ENCODE measurements around the gene NFKBIB. TPM values are rescaled to one million over a fixed set of nuclear protein-coding genes. Genes with fewer than 3 reads are reported as not detected.

NFKBIB gene
- total RNA-seq, 1 experiment from 2014 or later, result 33.8 TPM

GRCh38 chr19:38904581-38905539, 5.1 kb downstream of the NFKBIB start:
- Mint-ChIP-seq H3K4me1 (peaks cover 8 to 10% of the 10 kb centered on the region in 2 experiments), H3K4me3 (no peak overlapping the region), H3K27ac (peak overlapping the region in 2 of 3 experiments; percentile 9 to 39; a peak in 1 of 7 replicates), H3K9me3 (peaks cover 0 to 3% of the 10 kb centered on the region in 2 experiments; a peak in 1 of 5 replicates), H3K27me3 (ENCODE audit: low read depth) (no peaks in the 10 kb centered on the region; the same call in 1 of the 2 replicates), H3K36me3 (ENCODE audit: insufficient read depth in 1 of 3, low read depth in 3 of 3) (peaks cover 13 to 37% (median 28%) of the 10 kb centered on the region in 3 experiments; a peak in 6 of 7 replicates)
- no peak overlapping the region for H2BK15ac ChIP-seq (ENCODE audit: low read depth, low read length)
- no peak overlapping the region for H4K91ac ChIP-seq (ENCODE audit: insufficient read length, low read depth, low read length)
- no peak overlapping the region for H4K5ac ChIP-seq (ENCODE audit: insufficient read length, low read depth, low read length)
- TF ChIP-seq CTCF (conservative IDR thresholded peaks at IDR 0.05), result no peak
- DNase-seq, result no peak
- H3K56ac ChIP-seq (ENCODE audit: insufficient read length, low read depth, low read length), result no peak overlapping the region
- H3K14ac ChIP-seq (ENCODE audit: insufficient read depth, low read length), result no peak overlapping the region
- no peaks in the 10 kb centered on the region for H3K9me3 ChIP-seq (ENCODE audit: control insufficient read depth, low read depth, low read length)
- no peak overlapping the region for H2AK5ac ChIP-seq (ENCODE audit: insufficient read length, low read length)
- no peak overlapping the region for H2BK12ac ChIP-seq (ENCODE audit: insufficient read length, low read depth, low read length)
- H3K79me1 ChIP-seq (ENCODE audit: insufficient read depth, low read depth, low read length, poor library complexity, severe bottlenecking), result no peaks in the 10 kb centered on the region
- no peak overlapping the region for H2BK5ac ChIP-seq (ENCODE audit: insufficient read length, low read length)
- no peaks in the 10 kb centered on the region for H3K27me3 ChIP-seq (ENCODE audit: insufficient read depth, low read length)
- no peak overlapping the region for H2BK20ac ChIP-seq (ENCODE audit: low read depth, low read length, poor library complexity, severe bottlenecking)
- no peak overlapping the region for H3K9ac ChIP-seq (ENCODE audit: extremely low read depth, insufficient read length, low read length)
- no peaks in the 10 kb centered on the region for H3K79me2 ChIP-seq (ENCODE audit: insufficient read depth, low read length)
- no peaks in the 10 kb centered on the region; the same call in 1 of the 2 replicates for H3K4me1 ChIP-seq (ENCODE audit: insufficient read depth, low read length)
- no peaks in the 10 kb centered on the region for H4K20me1 ChIP-seq (ENCODE audit: control insufficient read depth, insufficient read depth, insufficient read length)
- no peak overlapping the region for H3K27ac ChIP-seq (ENCODE audit: insufficient read length, low read depth, low read length)
- H2AFZ ChIP-seq (ENCODE audit: low read length), result no peak overlapping the region
- H3K18ac ChIP-seq (ENCODE audit: insufficient read length, low read depth, low read length), result no peak overlapping the region
- no peaks in the 10 kb centered on the region for H3K23me2 ChIP-seq (ENCODE audit: insufficient read length, low read depth, low read length, poor library complexity, severe bottlenecking)
- no peak overlapping the region for H4K8ac ChIP-seq (replicated peaks; ENCODE audit: insufficient read length, low read depth, low read length)
- WGBS (ENCODE audit: extremely low coverage, insufficient read length, low lambda C conversion rate), result no CpG with 5 or more reads among the region's 35 CpGs
- no peak overlapping the region for H2BK120ac ChIP-seq (ENCODE audit: low read depth, low read length, poor library complexity, severe bottlenecking)
- H3T11ph ChIP-seq (ENCODE audit: low read length), result no peak overlapping the region
- no peak overlapping the region for H3K23ac ChIP-seq (ENCODE audit: insufficient read length, low read depth, low read length)
- H3K4me2 ChIP-seq (ENCODE audit: insufficient read depth, insufficient read length, low read length), result no peak overlapping the region
- no peak overlapping the region for H3K4ac ChIP-seq (ENCODE audit: low read depth, low read length)
